ENCODE data around the gene ATRX. TPM values are rescaled to one million over a fixed set of nuclear protein-coding genes. Genes with fewer than 3 reads are reported as not detected.

The ATRX gene
- total RNA-seq, 1 donor from 2014 or later = 37.6 TPM

DNA sequence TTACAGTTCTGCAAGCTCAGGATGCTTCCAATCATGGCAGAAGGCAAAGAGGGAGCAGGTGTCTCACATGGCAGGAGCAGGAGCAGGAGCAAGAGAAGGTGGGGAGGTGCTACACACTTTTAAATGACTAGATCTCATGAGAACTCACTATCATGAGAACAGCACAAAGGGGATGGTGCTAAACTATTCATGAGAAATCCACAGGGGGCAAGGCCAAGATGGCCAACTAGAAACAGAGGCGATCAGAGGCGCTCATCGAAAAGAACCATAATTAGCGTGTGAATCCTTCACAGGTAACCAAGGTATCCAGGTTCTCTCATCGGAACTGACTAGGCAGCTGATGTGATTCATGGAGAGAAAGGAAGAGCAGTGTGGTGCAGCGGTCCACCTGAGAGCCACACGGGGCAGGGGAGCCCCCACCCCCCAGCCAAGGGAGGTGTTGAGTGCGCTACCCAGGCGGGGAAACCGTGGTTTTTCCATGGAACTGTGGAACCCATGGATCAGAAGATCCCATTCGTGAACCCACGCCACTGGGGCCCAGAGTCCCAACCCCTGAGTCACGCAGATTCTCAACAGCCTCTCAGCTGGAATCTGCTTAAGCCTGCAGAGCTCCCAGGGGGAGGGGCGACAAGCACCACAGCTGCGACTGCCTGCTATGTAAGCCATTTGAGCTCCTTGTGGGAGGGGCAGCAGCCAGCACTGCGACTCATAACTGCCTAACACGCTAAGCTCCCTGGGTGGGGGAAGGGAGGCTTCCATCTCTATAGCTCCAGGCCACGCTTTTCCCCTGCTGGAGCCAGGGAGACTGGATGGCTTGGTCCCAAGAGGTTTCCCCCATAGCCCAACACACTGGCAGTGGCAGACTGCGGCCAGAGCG lies 292.1 kb downstream of the ATRX start:
- DNase-seq (ENCODE audit: low read depth) = peak; percentile 40
- Histone ChIP-seq H3K36me3 (ENCODE audit: control insufficient read depth, insufficient read depth, low read length) (no peaks in the 10 kb centered on the region), H3K27me3 (ENCODE audit: control insufficient read depth, insufficient read depth, low read length) (no peaks in the 10 kb centered on the region), H3K4me3 (ENCODE audit: low read depth, low read length) (no peak overlapping the region)
- FAIRE-seq = no peak
- TF ChIP-seq, protein P1, sequence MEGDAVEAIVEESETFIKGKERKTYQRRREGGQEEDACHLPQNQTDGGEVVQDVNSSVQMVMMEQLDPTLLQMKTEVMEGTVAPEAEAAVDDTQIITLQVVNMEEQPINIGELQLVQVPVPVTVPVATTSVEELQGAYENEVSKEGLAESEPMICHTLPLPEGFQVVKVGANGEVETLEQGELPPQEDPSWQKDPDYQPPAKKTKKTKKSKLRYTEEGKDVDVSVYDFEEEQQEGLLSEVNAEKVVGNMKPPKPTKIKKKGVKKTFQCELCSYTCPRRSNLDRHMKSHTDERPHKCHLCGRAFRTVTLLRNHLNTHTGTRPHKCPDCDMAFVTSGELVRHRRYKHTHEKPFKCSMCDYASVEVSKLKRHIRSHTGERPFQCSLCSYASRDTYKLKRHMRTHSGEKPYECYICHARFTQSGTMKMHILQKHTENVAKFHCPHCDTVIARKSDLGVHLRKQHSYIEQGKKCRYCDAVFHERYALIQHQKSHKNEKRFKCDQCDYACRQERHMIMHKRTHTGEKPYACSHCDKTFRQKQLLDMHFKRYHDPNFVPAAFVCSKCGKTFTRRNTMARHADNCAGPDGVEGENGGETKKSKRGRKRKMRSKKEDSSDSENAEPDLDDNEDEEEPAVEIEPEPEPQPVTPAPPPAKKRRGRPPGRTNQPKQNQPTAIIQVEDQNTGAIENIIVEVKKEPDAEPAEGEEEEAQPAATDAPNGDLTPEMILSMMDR (IDR thresholded peaks at IDR 0.05; ENCODE audit: insufficient read depth, low read length, severe bottlenecking) = no peak

DNA sequence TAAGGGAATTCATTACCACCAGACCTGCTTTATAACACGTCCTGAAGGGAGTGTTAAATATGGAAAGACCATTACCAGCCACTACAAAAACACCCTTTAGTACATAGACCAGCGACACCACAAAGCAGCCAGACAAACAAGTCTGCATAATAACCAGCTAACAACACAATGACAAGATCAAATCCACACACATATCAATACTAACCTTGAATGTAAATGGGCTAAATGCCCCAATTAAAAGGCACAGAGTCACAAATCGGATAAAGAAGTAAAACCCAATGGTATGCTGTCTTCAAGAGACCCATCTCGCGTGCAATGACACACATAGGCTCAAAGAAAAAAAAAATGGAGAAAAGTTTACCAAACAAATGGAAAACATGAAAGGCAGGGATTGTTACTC lies 302.0 kb downstream of the ATRX start:
- FAIRE-seq = no peak
- Histone ChIP-seq H3K4me3 (ENCODE audit: low read depth, low read length) (no peak overlapping the region), H3K27me3 (ENCODE audit: control insufficient read depth, insufficient read depth, low read length) (no peaks in the 10 kb centered on the region), H3K36me3 (ENCODE audit: control insufficient read depth, insufficient read depth, low read length) (no peaks in the 10 kb centered on the region)
- TF ChIP-seq, protein P1 (IDR thresholded peaks at IDR 0.05; ENCODE audit: insufficient read depth, low read length, severe bottlenecking) = no peak
- no peak for DNase-seq (ENCODE audit: low read depth)

DNA sequence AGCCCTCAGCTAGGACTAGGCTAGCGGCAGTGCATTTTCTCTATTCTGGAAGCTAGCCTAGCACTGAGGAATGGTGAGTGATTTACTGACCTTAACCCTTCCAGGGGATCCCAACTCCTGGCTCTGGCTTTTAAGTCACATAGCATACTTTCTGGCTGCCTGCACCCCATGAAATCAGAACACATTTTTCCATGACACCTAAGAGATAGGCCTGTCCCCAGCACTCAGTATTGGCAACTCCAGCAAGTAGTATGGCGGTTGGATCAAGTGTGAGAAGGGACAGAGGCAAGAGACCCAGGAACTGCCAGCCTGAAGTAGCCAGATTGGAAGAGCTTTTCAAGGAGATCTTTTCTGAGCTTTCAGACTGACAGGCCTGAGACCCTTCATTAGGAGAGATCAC lies 330.6 kb downstream of the ATRX start:
- no peak overlapping the region for H3K4me3 ChIP-seq (ENCODE audit: low read depth, low read length)
- no peaks in the 10 kb centered on the region for H3K36me3 ChIP-seq (ENCODE audit: control insufficient read depth, insufficient read depth, low read length)
- H3K27me3 ChIP-seq (ENCODE audit: control insufficient read depth, insufficient read depth, low read length) = no peaks in the 10 kb centered on the region
- FAIRE-seq (no peak), DNase-seq (ENCODE audit: low read depth) (no peak)
- TF ChIP-seq, protein P1 (IDR thresholded peaks at IDR 0.05; ENCODE audit: insufficient read depth, low read length, severe bottlenecking) = no peak

Other genes starting within 250 kb of the ATRX start
- 67.7 and 179 TPM in 2 replicates for gene MAGT1, start 109.2 kb upstream of the ATRX start, total RNA-seq
- 358 and 360 TPM in 2 replicates for gene COX7B, start 113.3 kb upstream of the ATRX start, total RNA-seq
- gene ATP7A, start 124.5 kb upstream of the ATRX start, total RNA-seq = 2.4 and 3.1 TPM in 2 replicates
- gene PGAM4, start 183.4 kb upstream of the ATRX start, total RNA-seq = not detected in 2 replicates